ENCODE measurements around the gene TSPEAR.
A peak's percentile ranks its signal among the peaks of the same experiment; 100 is the strongest.

The TSPEAR gene

DNA sequence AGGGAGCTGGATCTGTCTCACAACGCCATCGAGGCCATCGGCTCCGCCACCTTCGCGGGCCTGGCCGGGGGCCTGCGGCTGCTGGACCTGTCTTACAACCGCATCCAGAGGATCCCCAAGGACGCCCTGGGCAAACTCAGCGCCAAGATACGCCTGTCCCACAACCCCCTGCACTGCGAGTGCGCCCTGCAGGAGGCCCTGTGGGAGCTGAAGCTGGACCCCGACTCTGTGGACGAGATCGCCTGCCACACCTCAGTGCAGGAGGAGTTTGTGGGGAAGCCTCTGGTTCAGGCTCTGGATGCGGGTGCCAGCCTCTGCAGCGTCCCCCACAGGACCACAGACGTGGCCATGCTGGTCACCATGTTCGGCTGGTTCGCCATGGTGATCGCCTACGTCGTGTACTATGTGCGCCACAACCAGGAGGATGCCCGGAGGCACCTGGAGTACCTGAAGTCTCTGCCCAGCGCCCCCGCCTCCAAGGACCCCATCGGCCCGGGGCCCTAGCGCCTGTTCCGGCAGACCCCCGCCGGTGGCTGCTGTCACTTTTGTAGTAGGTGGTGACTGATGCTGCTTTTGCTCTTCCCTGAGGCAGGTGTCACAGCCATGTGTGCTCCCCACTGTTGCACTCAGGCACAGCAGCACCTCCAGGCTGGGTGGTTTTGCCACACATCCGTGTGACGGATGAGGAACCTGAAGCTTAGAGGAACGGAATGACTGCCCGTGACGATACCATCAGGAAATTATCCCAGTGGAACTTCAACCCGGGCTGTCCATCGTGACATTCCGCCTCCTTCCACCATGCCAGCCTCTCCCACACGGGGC, 254.2 kb downstream of the TSPEAR start:
- TF ChIP-seq, protein P1, sequence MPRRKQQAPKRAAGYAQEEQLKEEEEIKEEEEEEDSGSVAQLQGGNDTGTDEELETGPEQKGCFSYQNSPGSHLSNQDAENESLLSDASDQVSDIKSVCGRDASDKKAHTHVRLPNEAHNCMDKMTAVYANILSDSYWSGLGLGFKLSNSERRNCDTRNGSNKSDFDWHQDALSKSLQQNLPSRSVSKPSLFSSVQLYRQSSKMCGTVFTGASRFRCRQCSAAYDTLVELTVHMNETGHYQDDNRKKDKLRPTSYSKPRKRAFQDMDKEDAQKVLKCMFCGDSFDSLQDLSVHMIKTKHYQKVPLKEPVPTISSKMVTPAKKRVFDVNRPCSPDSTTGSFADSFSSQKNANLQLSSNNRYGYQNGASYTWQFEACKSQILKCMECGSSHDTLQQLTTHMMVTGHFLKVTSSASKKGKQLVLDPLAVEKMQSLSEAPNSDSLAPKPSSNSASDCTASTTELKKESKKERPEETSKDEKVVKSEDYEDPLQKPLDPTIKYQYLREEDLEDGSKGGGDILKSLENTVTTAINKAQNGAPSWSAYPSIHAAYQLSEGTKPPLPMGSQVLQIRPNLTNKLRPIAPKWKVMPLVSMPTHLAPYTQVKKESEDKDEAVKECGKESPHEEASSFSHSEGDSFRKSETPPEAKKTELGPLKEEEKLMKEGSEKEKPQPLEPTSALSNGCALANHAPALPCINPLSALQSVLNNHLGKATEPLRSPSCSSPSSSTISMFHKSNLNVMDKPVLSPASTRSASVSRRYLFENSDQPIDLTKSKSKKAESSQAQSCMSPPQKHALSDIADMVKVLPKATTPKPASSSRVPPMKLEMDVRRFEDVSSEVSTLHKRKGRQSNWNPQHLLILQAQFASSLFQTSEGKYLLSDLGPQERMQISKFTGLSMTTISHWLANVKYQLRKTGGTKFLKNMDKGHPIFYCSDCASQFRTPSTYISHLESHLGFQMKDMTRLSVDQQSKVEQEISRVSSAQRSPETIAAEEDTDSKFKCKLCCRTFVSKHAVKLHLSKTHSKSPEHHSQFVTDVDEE (CRISPR knock-in tag; IDR thresholded peaks at IDR 0.05): no peak
- TF ChIP-seq SNAI2 (CRISPR knock-in tag; IDR thresholded peaks at IDR 0.05) (no peak), CSDC2 (CRISPR knock-in tag; IDR thresholded peaks at IDR 0.05) (no peak), ZNF8 (CRISPR knock-in tag; IDR thresholded peaks at IDR 0.05) (no peak), ESRRG (CRISPR knock-in tag; IDR thresholded peaks at IDR 0.05) (no peak), GLIS3 (CRISPR knock-in tag; IDR thresholded peaks at IDR 0.05) (no peak), RARB (CRISPR knock-in tag; IDR thresholded peaks at IDR 0.05) (no peak), ZFP30 (CRISPR knock-in tag; IDR thresholded peaks at IDR 0.05) (no peak), TOX (CRISPR knock-in tag; IDR thresholded peaks at IDR 0.05; ENCODE audit: borderline replicate concordance) (no peak), ZC3H10 (CRISPR knock-in tag; IDR thresholded peaks at IDR 0.05) (no peak), ISL1 (CRISPR knock-in tag; IDR thresholded peaks at IDR 0.05) (no peak), ZNF70 (CRISPR knock-in tag; IDR thresholded peaks at IDR 0.05) (no peak), ARNTL (CRISPR knock-in tag; IDR thresholded peaks at IDR 0.05; ENCODE audit: borderline replicate concordance, low read depth) (no peak), ZFP3 (CRISPR knock-in tag; IDR thresholded peaks at IDR 0.05) (no peak), ZNF565 (CRISPR knock-in tag; conservative IDR thresholded peaks at IDR 0.05; ENCODE audit: low read depth) (no peak)
- TF ChIP-seq, protein P2, sequence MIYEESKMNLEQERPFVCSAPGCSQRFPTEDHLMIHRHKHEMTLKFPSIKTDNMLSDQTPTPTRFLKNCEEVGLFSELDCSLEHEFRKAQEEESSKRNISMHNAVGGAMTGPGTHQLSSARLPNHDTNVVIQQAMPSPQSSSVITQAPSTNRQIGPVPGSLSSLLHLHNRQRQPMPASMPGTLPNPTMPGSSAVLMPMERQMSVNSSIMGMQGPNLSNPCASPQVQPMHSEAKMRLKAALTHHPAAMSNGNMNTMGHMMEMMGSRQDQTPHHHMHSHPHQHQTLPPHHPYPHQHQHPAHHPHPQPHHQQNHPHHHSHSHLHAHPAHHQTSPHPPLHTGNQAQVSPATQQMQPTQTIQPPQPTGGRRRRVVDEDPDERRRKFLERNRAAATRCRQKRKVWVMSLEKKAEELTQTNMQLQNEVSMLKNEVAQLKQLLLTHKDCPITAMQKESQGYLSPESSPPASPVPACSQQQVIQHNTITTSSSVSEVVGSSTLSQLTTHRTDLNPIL (CRISPR knock-in tag; IDR thresholded peaks at IDR 0.05; ENCODE audit: low read depth): no peak
- TF ChIP-seq, protein P3, sequence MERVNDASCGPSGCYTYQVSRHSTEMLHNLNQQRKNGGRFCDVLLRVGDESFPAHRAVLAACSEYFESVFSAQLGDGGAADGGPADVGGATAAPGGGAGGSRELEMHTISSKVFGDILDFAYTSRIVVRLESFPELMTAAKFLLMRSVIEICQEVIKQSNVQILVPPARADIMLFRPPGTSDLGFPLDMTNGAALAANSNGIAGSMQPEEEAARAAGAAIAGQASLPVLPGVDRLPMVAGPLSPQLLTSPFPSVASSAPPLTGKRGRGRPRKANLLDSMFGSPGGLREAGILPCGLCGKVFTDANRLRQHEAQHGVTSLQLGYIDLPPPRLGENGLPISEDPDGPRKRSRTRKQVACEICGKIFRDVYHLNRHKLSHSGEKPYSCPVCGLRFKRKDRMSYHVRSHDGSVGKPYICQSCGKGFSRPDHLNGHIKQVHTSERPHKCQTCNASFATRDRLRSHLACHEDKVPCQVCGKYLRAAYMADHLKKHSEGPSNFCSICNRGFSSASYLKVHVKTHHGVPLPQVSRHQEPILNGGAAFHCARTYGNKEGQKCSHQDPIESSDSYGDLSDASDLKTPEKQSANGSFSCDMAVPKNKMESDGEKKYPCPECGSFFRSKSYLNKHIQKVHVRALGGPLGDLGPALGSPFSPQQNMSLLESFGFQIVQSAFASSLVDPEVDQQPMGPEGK (CRISPR knock-in tag; IDR thresholded peaks at IDR 0.05; ENCODE audit: borderline replicate concordance): no peak
- ATAC-seq: no peak

DNA sequence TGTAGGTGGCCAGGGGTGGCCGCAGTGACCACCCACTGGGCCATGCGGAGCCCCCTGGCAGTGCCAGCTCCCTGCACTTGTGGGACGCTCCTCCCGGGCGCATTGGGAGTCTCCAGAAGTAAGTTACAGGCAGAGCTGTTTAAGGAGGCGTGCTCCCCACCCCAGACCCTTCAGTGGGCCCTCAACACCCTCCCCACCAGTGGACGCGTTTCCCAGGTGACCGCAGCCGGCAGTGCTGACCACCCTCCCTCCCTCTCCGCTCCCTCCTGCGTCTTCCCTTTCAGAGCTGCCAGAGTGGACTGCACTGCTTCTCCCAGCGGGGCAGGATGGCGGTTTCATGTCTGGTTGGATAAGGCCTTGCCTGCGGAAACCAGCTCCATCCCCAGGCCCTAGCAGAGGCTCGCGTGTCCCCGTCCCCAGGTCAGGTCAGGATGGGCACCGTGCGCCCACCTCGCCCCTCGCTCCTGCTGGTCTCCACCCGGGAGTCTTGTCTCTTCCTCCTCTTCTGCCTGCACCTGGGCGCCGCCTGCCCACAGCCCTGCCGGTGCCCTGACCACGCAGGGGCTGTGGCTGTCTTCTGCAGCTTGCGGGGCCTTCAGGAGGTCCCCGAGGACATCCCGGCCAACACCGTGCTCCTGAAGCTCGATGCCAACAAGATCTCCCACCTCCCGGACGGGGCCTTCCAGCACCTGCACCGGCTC, 255.0 kb downstream of the TSPEAR start:
- ATAC-seq: peak; percentile 16

DNA sequence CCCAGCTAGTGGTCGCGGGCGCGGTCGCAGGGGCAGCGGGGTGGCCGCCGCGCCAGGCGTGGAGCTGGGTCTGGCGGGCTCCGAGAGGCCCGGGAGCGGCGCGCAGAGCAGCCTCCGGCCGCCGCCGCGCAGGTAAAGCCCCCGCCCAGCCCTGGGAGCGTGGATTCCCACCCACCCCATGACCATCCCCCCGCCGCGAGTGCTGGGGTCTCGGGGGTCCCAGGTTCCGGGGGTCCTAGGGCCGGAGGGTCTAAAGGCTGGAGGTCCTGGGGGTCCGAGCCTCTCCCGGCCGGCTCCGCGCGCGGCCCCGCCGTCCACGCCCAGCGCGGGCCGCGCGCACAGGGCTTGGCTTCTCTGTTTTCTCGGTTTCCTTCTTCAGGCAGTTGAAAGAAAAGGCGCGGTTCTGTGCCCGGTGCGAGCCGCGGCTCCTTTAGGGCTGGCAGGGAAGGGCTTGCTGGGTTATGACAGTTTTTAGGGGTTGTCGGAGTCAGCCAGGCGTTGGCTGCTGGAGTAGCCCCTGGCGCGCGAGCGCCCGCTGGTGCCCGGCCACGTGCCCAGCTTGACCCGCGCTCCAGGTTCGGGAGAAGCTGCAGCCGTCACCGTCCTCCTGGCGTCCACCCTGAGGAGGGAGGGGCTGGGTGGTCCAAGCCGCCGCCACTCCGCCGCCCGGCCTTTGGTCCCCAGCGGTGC, 255.7 kb downstream of the TSPEAR start:
- ATAC-seq: peak; percentile 56
- TF ChIP-seq ZFP30 (CRISPR knock-in tag; IDR thresholded peaks at IDR 0.05): no peak
- TF ChIP-seq RARB (CRISPR knock-in tag; IDR thresholded peaks at IDR 0.05): no peak
- TF ChIP-seq ZC3H10 (CRISPR knock-in tag; IDR thresholded peaks at IDR 0.05): no peak
- TF ChIP-seq, protein P2 (CRISPR knock-in tag; IDR thresholded peaks at IDR 0.05; ENCODE audit: low read depth): no peak
- TF ChIP-seq ZFP3 (CRISPR knock-in tag; IDR thresholded peaks at IDR 0.05): no peak
- no peak for TF ChIP-seq ESRRG (CRISPR knock-in tag; IDR thresholded peaks at IDR 0.05)
- TF ChIP-seq, protein P4, sequence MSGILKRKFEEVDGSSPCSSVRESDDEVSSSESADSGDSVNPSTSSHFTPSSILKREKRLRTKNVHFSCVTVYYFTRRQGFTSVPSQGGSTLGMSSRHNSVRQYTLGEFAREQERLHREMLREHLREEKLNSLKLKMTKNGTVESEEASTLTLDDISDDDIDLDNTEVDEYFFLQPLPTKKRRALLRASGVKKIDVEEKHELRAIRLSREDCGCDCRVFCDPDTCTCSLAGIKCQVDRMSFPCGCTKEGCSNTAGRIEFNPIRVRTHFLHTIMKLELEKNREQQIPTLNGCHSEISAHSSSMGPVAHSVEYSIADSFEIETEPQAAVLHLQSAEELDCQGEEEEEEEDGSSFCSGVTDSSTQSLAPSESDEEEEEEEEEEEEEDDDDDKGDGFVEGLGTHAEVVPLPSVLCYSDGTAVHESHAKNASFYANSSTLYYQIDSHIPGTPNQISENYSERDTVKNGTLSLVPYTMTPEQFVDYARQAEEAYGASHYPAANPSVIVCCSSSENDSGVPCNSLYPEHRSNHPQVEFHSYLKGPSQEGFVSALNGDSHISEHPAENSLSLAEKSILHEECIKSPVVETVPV (CRISPR knock-in tag; IDR thresholded peaks at IDR 0.05): no peak
- TF ChIP-seq, protein P5, sequence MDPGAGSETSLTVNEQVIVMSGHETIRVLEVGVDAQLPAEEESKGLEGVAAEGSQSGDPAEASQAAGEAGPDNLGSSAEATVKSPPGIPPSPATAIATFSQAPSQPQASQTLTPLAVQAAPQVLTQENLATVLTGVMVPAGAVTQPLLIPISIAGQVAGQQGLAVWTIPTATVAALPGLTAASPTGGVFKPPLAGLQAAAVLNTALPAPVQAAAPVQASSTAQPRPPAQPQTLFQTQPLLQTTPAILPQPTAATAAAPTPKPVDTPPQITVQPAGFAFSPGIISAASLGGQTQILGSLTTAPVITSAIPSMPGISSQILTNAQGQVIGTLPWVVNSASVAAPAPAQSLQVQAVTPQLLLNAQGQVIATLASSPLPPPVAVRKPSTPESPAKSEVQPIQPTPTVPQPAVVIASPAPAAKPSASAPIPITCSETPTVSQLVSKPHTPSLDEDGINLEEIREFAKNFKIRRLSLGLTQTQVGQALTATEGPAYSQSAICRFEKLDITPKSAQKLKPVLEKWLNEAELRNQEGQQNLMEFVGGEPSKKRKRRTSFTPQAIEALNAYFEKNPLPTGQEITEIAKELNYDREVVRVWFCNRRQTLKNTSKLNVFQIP (CRISPR knock-in tag; IDR thresholded peaks at IDR 0.05; ENCODE audit: borderline replicate concordance, low read depth): no peak
- TF ChIP-seq ISL1 (CRISPR knock-in tag; IDR thresholded peaks at IDR 0.05): no peak
- TF ChIP-seq ZNF565 (CRISPR knock-in tag; conservative IDR thresholded peaks at IDR 0.05; ENCODE audit: low read depth): no peak
- no peak for TF ChIP-seq ZNF8 (CRISPR knock-in tag; IDR thresholded peaks at IDR 0.05)
- no peak for TF ChIP-seq OSR1 (CRISPR knock-in tag; IDR thresholded peaks at IDR 0.05)
- no peak for TF ChIP-seq GLIS3 (CRISPR knock-in tag; IDR thresholded peaks at IDR 0.05)
- no peak for TF ChIP-seq ARNTL (CRISPR knock-in tag; IDR thresholded peaks at IDR 0.05; ENCODE audit: borderline replicate concordance, low read depth)

More for the DNA sequence above, 255.0 kb downstream of the TSPEAR start:
- TF ChIP-seq ZFP30 (CRISPR knock-in tag; IDR thresholded peaks at IDR 0.05) (no peak), ZC3H10 (CRISPR knock-in tag; IDR thresholded peaks at IDR 0.05) (no peak), ISL1 (CRISPR knock-in tag; IDR thresholded peaks at IDR 0.05) (no peak)
- TF ChIP-seq, protein P2 (CRISPR knock-in tag; IDR thresholded peaks at IDR 0.05; ENCODE audit: low read depth): no peak

Measured in SK-N-SH treated with all-trans-retinoic acid at 6 μM for 48 hours (cell line).